ENCODE measurements around the gene ATP5F1D. TPM values are rescaled to one million over a fixed set of nuclear protein-coding genes. Genes with fewer than 3 reads are reported as not detected.

The ATP5F1D gene
- total and polyA plus RNA-seq, 2 of the 8 experiments (the other 6 are each of a cell fraction or from before 2014, with no cell fraction given) = 174 to 249 TPM

GRCh38 chr19:1253514-1254080, 12.0 kb downstream of the ATP5F1D start:
- Histone ChIP-seq H3K36me3 (ENCODE audit: control insufficient read depth in 2 of 4, insufficient read depth in 4 of 4, low read length in 3 of 4) (peaks cover 26 to 75% (median 45%) of the 10 kb centered on the region in 4 experiments), H2AFZ (ENCODE audit: low read length) (no peak overlapping the region), H3K23ac (ENCODE audit: insufficient read length) (no peak overlapping the region), H2BK15ac (ENCODE audit: low read length) (no peak overlapping the region), H4K91ac (replicated peaks; ENCODE audit: insufficient read length, low read length) (no peak overlapping the region), H3K14ac (ENCODE audit: insufficient read length) (no peak overlapping the region), H3K27ac (ENCODE audit: low read depth, low read length) (no peak overlapping the region), H3K79me1 (ENCODE audit: low read depth, low read length) (peaks cover 12% of the 10 kb centered on the region; the same call in 1 of the 2 replicates), H3K4me3 (ENCODE audit: extremely low read depth in 1 of 4, insufficient read depth in 2 of 4, low read depth in 3 of 4, low read length in 4 of 4) (no peak overlapping the region), H3K4ac (replicated peaks; ENCODE audit: insufficient read length, low read depth, low read length) (no peak overlapping the region), H4K5ac (ENCODE audit: insufficient read length, low read depth, low read length) (no peak overlapping the region), H2BK20ac (ENCODE audit: low read length) (no peak overlapping the region), H3K79me2 (ENCODE audit: control insufficient read depth in 1 of 2, insufficient read depth in 2 of 2, low read length in 2 of 2) (peaks cover 9 to 51% of the 10 kb centered on the region in 2 experiments), H2BK120ac (replicated peaks; ENCODE audit: low read depth, low read length) (no peak overlapping the region), H2BK5ac (ENCODE audit: low read depth, low read length) (no peak overlapping the region), H3K4me2 (ENCODE audit: insufficient read depth in 1 of 2, low read depth in 2 of 2, low read length in 2 of 2) (no peak overlapping the region), H4K8ac (ENCODE audit: extremely low read depth, insufficient read depth, low read length) (no peak overlapping the region), H3K9me3 (ENCODE audit: insufficient read depth in 2 of 2, low read depth in 1 of 2, low read length in 1 of 2) (no peaks in the 10 kb centered on the region), H3K23me2 (ENCODE audit: low read depth, low read length) (peaks cover 2% of the 10 kb centered on the region; the same call in 1 of the 2 replicates), H2BK12ac (ENCODE audit: low read depth, low read length) (no peak overlapping the region), H3K27me3 (replicated peaks in 1 of 4; ENCODE audit: control insufficient read depth in 3 of 4, extremely low read depth in 1 of 4, insufficient read depth in 3 of 4, low read length in 3 of 4) (no peaks in the 10 kb centered on the region; a peak in 1 of 7 replicates), H2AK5ac (ENCODE audit: low read depth, low read length) (no peak overlapping the region), H3K56ac (replicated peaks; ENCODE audit: insufficient read length, low read depth, low read length) (peak overlapping the region; percentile 6), H3K18ac (ENCODE audit: extremely low read depth, low read length) (no peak overlapping the region), H4K20me1 (replicated peaks in 1 of 2; ENCODE audit: control insufficient read depth in 1 of 2, insufficient read depth in 2 of 2, low read length in 2 of 2) (peaks cover 24 to 36% of the 10 kb centered on the region in 2 experiments), H3K9ac (replicated peaks in 1 of 4; ENCODE audit: extremely low read depth in 1 of 4, low read depth in 3 of 4, low read length in 3 of 4) (no peak overlapping the region), H3K4me1 (replicated peaks in 1 of 4; ENCODE audit: control insufficient read depth in 3 of 4, insufficient read depth in 4 of 4, low read length in 3 of 4) (peaks cover 0 to 22% (median 13%) of the 10 kb centered on the region in 4 experiments; a peak in 6 of 7 replicates)
- DNase-seq (ENCODE audit: low read depth in 1 of 2, low spot score in 2 of 2) (no peak), FAIRE-seq (no peak)
- WGBS, 2 experiments (ENCODE audit: extremely low coverage in 1 of 2, insufficient coverage in 1 of 2, insufficient read length in 1 of 2, insufficient replicate concordance in 2 of 2, low coverage in 1 of 2, low lambda C conversion rate in 2 of 2, missing lambda C conversion rate in 1 of 2) = 96% methylated on average over 21 of the region's 23 CpGs; no CpG with 5 or more reads in 1 of the 2 experiments
- ChIA-PET CTCF (ENCODE audit: partially characterized antibody) (interaction anchor here (1.2 to 6.0 kb wide), 3 partner anchors 9 to 13 kb away, joined by 3 to 42 read pairs (median 4); no protein-coding TSS in a partner anchor), POLR2A (ENCODE audit: partially characterized antibody) (interaction anchor here (0.6 to 19.4 kb wide), 8 partner anchors 9 to 717 kb away, joined by 3 to 456 read pairs (median 8); partner anchors contain the start of genes ATP5F1D, CIRBP, CNN2 and FAM174C)
- no peak for TF ChIP-seq TAF1 (IDR thresholded peaks at IDR 0.05; ENCODE audit: low read depth, low read length)
- no peak for TF ChIP-seq KDM4A (IDR thresholded peaks at IDR 0.05; ENCODE audit: low read depth, low read length, severe bottlenecking)
- TF ChIP-seq JUND (IDR thresholded peaks at IDR 0.05; ENCODE audit: low read length) = no peak
- TF ChIP-seq BRCA1 (IDR thresholded peaks at IDR 0.05; ENCODE audit: low read depth, low read length) = no peak
- TF ChIP-seq TEAD4 (IDR thresholded peaks at IDR 0.05; ENCODE audit: low read depth, low read length) = no peak
- TF ChIP-seq SP1 (IDR thresholded peaks at IDR 0.05; ENCODE audit: low read depth, low read length) = no peak
- TF ChIP-seq EGR1 (IDR thresholded peaks at IDR 0.05; ENCODE audit: borderline replicate concordance, low read depth, low read length) = no peak
- TF ChIP-seq FOSL1 (IDR thresholded peaks at IDR 0.05; ENCODE audit: insufficient read depth, low read depth, low read length) = no peak
- TF ChIP-seq SIN3A (conservative IDR thresholded peaks at IDR 0.05 in 1 of 2, IDR thresholded peaks at IDR 0.05 in 1 of 2; ENCODE audit: low read depth in 1 of 2, low read length in 2 of 2) = no peak
- TF ChIP-seq CHD1 (IDR thresholded peaks at IDR 0.05; ENCODE audit: low read depth, low read length) = no peak
- TF ChIP-seq POLR2A (IDR thresholded peaks at IDR 0.05; ENCODE audit: control extremely low read depth in 1 of 2, low read depth in 2 of 2, low read length in 2 of 2) = no peak; a peak in 1 of 3 replicates
- TF ChIP-seq NANOG (IDR thresholded peaks at IDR 0.05; ENCODE audit: insufficient read depth, low read depth, low read length, poor library complexity, severe bottlenecking) = no peak

Data from H1 (cell line).